ENCODE measurements around the gene PFKFB1.

The PFKFB1 gene

GRCh38 chrX:54921427-54922021 is 72.5 kb downstream of the PFKFB1 start:
- H3K4me3 ChIP-seq (ENCODE audit: low read depth, low read length), result peak overlapping the region; percentile 54

GRCh38 chrX:54920610-54921426 is 73.2 kb downstream of the PFKFB1 start, which contains the start of gene TRO:
Gene TRO (plus strand): TSS chrX:54920824. CDS start chrX:54922247, 1,423 bp downstream.
- H3K36me3 ChIP-seq, result no peaks in the 10 kb centered on the region
- no peaks in the 10 kb centered on the region for H3K9me3 ChIP-seq (ENCODE audit: severe bottlenecking)
- no peak within 1 kb of the TSS for H3K27ac ChIP-seq
- peak within 1 kb of the TSS; percentile 54 for H3K4me3 ChIP-seq (ENCODE audit: low read depth, low read length)
- peak; percentile 35 for DNase-seq
- 0 out of 2 replicates have a peak, but pooled peaks have one; percentile 18 for TF ChIP-seq CTCF (IDR thresholded peaks at IDR 0.05; ENCODE audit: low read depth, low read length)
- H3K27me3 ChIP-seq (ENCODE audit: insufficient read depth, low read depth, severe bottlenecking), result peaks cover 20% of the 10 kb centered on the region

More at GRCh38 chrX:54921427-54922021, 72.5 kb downstream of the PFKFB1 start:
- Histone ChIP-seq H3K36me3 (no peaks in the 10 kb centered on the region), H3K27me3 (ENCODE audit: insufficient read depth, low read depth, severe bottlenecking) (peaks cover 20% of the 10 kb centered on the region), H3K27ac (no peak overlapping the region), H3K9me3 (ENCODE audit: severe bottlenecking) (no peaks in the 10 kb centered on the region)
- no peak for TF ChIP-seq CTCF (IDR thresholded peaks at IDR 0.05; ENCODE audit: low read depth, low read length)
- DNase-seq, result peak; percentile 64

- Histone ChIP-seq H3K36me3 (no peaks in the 10 kb centered on the region), H3K4me3 (ENCODE audit: low read depth, low read length) (no peak overlapping the region), H3K27ac (no peak overlapping the region), H3K27me3 (ENCODE audit: insufficient read depth, low read depth, severe bottlenecking) (no peaks in the 10 kb centered on the region), H3K9me3 (ENCODE audit: severe bottlenecking) (no peaks in the 10 kb centered on the region)
- DNase-seq, result no peak
- no peak for TF ChIP-seq CTCF (IDR thresholded peaks at IDR 0.05; ENCODE audit: low read depth, low read length)
Measured at GRCh38 chrX:54909941-54910340, 84.0 kb downstream of the PFKFB1 start.

GRCh38 chrX:54894159-54894558 is 99.8 kb downstream of the PFKFB1 start:
- Histone ChIP-seq H3K36me3 (no peaks in the 10 kb centered on the region), H3K9me3 (ENCODE audit: severe bottlenecking) (no peaks in the 10 kb centered on the region), H3K4me3 (ENCODE audit: low read depth, low read length) (no peak overlapping the region), H3K27ac (no peak overlapping the region), H3K27me3 (ENCODE audit: insufficient read depth, low read depth, severe bottlenecking) (peaks cover 23% of the 10 kb centered on the region)
- no peak for DNase-seq
- no peak for TF ChIP-seq CTCF (IDR thresholded peaks at IDR 0.05; ENCODE audit: low read depth, low read length)

DNA sequence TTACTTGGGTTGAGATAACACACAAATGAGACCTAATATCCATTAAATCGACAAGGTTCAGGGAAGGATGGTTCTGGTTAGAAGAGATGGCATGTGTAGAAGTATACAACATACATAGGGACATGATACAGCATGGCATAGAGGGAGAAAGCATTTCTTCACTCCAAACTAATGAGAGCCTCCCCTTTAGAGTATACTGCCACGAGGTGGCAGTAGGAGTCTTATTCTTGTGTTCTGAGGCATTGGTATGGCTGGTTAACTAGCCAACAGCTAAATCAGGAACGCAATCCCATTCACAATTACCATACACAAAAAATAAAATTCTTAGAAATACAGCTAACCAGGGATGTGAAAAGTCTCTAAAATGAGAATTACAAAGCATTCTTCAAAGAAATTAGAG is 102.4 kb downstream of the PFKFB1 start:
- Histone ChIP-seq H3K27me3 (ENCODE audit: insufficient read depth, low read depth, severe bottlenecking) (peaks cover 21% of the 10 kb centered on the region), H3K36me3 (no peaks in the 10 kb centered on the region), H3K27ac (no peak overlapping the region), H3K4me3 (ENCODE audit: low read depth, low read length) (no peak overlapping the region), H3K9me3 (ENCODE audit: severe bottlenecking) (no peaks in the 10 kb centered on the region)
- peak; percentile 20 for DNase-seq
- peak; percentile 48; the same call in 1 of the 2 replicates for TF ChIP-seq CTCF (IDR thresholded peaks at IDR 0.05; ENCODE audit: low read depth, low read length)
